ENCODE results near the gene MB21D2. TPM values are rescaled to one million over a fixed set of nuclear protein-coding genes. Genes with fewer than 3 reads are reported as not detected.

The MB21D2 gene
- polyA plus RNA-seq, 1 donor (not counting 4 experiments of a cell fraction or from before 2014, with no cell fraction given): 9.0 TPM

- H3K4me2 ChIP-seq (ENCODE audit: control insufficient read depth, extremely low read depth, insufficient read depth, low read depth, low read length): no peak overlapping the region
- no peaks in the 10 kb centered on the region for H3K36me3 ChIP-seq (ENCODE audit: control insufficient read depth in 2 of 2, extremely low read depth in 1 of 2, insufficient read depth in 2 of 2, low read length in 2 of 2)
- H3K9ac ChIP-seq (ENCODE audit: control insufficient read depth, extremely low read depth, insufficient read depth, low read length): no peak overlapping the region
- no peak overlapping the region for H3K27ac ChIP-seq (ENCODE audit: control insufficient read depth, insufficient read depth, low read length)
- H3K79me2 ChIP-seq (ENCODE audit: control insufficient read depth, insufficient read depth, low read length): no peaks in the 10 kb centered on the region
- no peaks in the 10 kb centered on the region for H3K27me3 ChIP-seq (ENCODE audit: control insufficient read depth, extremely low read depth, insufficient read depth, low read length)
- no peak for FAIRE-seq
- H3K9me3 ChIP-seq (ENCODE audit: control insufficient read depth, low read depth, low read length): no peaks in the 10 kb centered on the region
- dilution Hi-C loops (cut with MboI; ENCODE audit: extremely low pct_ligation_motif_present, low sequenced_read_pairs): no loop called here
- H2AFZ ChIP-seq (ENCODE audit: control insufficient read depth, low read length): no peak overlapping the region
- no peaks in the 10 kb centered on the region for H3K4me1 ChIP-seq (ENCODE audit: control insufficient read depth, extremely low read depth, insufficient read depth, low read length)
- no peaks in the 10 kb centered on the region for H4K20me1 ChIP-seq (ENCODE audit: control insufficient read depth, extremely low read depth, insufficient read depth, low read length)
- H3K4me3 ChIP-seq (ENCODE audit: control insufficient read depth in 2 of 3, extremely low read depth in 1 of 3, insufficient read depth in 2 of 3, low read depth in 1 of 3, low read length in 3 of 3): no peak overlapping the region
- TF ChIP-seq EZH2 (IDR thresholded peaks at IDR 0.05; ENCODE audit: low read length) (no peak), CTCF (optimal IDR thresholded peaks at IDR 0.05 in 1 of 3, IDR thresholded peaks at IDR 0.05 in 1 of 3, conservative IDR thresholded peaks at IDR 0.05 in 1 of 3; ENCODE audit: extremely low read depth in 1 of 3, insufficient read depth in 2 of 3, low read length in 3 of 3) (no peak)
- H3K9me1 ChIP-seq (ENCODE audit: control insufficient read depth, extremely low read depth, insufficient read depth, low read length): no peaks in the 10 kb centered on the region
- DNase-seq (ENCODE audit: low read depth, low spot score): no peak
These were observed 159.0 kb downstream of the MB21D2 start for GRCh38 chr3:192758654-192759053.

- dilution Hi-C loops (cut with MboI; ENCODE audit: extremely low pct_ligation_motif_present, low sequenced_read_pairs): no loop called here
- Histone ChIP-seq H3K36me3 (ENCODE audit: control insufficient read depth in 2 of 2, extremely low read depth in 1 of 2, insufficient read depth in 2 of 2, low read length in 2 of 2) (no peaks in the 10 kb centered on the region), H3K4me3 (ENCODE audit: control insufficient read depth in 2 of 3, extremely low read depth in 1 of 3, insufficient read depth in 2 of 3, low read depth in 1 of 3, low read length in 3 of 3) (no peak overlapping the region), H3K9me1 (ENCODE audit: control insufficient read depth, extremely low read depth, insufficient read depth, low read length) (no peaks in the 10 kb centered on the region), H3K9ac (ENCODE audit: control insufficient read depth, extremely low read depth, insufficient read depth, low read length) (no peak overlapping the region), H4K20me1 (ENCODE audit: control insufficient read depth, extremely low read depth, insufficient read depth, low read length) (no peaks in the 10 kb centered on the region), H3K4me2 (ENCODE audit: control insufficient read depth, extremely low read depth, insufficient read depth, low read depth, low read length) (no peak overlapping the region), H2AFZ (ENCODE audit: control insufficient read depth, low read length) (no peak overlapping the region), H3K4me1 (ENCODE audit: control insufficient read depth, extremely low read depth, insufficient read depth, low read length) (no peaks in the 10 kb centered on the region), H3K27ac (ENCODE audit: control insufficient read depth, insufficient read depth, low read length) (no peak overlapping the region), H3K79me2 (ENCODE audit: control insufficient read depth, insufficient read depth, low read length) (no peaks in the 10 kb centered on the region), H3K9me3 (ENCODE audit: control insufficient read depth, low read depth, low read length) (no peaks in the 10 kb centered on the region), H3K27me3 (ENCODE audit: control insufficient read depth, extremely low read depth, insufficient read depth, low read length) (no peaks in the 10 kb centered on the region)
- TF ChIP-seq EZH2 (IDR thresholded peaks at IDR 0.05; ENCODE audit: low read length): no peak
- TF ChIP-seq CTCF (optimal IDR thresholded peaks at IDR 0.05 in 1 of 3, IDR thresholded peaks at IDR 0.05 in 1 of 3, conservative IDR thresholded peaks at IDR 0.05 in 1 of 3; ENCODE audit: extremely low read depth in 1 of 3, insufficient read depth in 2 of 3, low read length in 3 of 3): no peak
- FAIRE-seq (no peak), DNase-seq (ENCODE audit: low read depth, low spot score) (no peak)
These were observed 166.5 kb downstream of the MB21D2 start for GRCh38 chr3:192751148-192751547.
